Measurements from ENCODE around the gene SNCA. TPM values are rescaled to one million over a fixed set of nuclear protein-coding genes. Genes with fewer than 3 reads are reported as not detected.
A peak's percentile ranks its signal among the peaks of the same experiment; 100 is the strongest.

SNCA gene
- total and polyA plus RNA-seq, 2 donors from 2014 or later: 8.4 to 17.1 TPM

DNA sequence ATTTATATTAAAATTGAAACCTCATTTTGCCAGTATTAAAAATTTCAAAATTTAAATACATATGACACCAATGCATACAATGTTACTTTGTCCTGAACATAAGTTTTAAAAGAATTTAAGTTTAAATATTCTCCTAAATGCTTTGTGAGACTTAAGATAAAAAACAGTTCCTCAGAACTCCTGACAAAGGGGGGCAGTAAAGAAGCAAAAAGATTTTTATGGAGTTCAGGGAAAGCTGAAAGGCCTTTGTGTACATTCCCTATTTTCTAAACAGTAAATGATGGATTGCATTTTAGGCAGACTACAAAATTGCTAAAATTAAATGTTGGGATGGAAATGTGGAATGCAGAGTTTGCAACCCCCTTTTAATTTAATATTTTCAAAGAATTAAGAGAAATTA lies 81.7 kb downstream of the SNCA start:
- FAIRE-seq (no peak), DNase-seq (peak in 1 of 5 donors; percentile 7)
- Histone ChIP-seq H3K9me3 (ENCODE audit: control insufficient read depth in 2 of 3, insufficient read depth in 1 of 3, low read length in 3 of 3) (no peaks in the 10 kb centered on the region), H3K9ac (ENCODE audit: low read length in 3 of 3) (no peak overlapping the region), H3K27ac (ENCODE audit: low read depth in 2 of 2, low read length in 2 of 2) (no peak overlapping the region), H3K36me3 (ENCODE audit: control insufficient read depth in 2 of 3, insufficient read depth in 3 of 3, low read length in 3 of 3) (no peaks in the 10 kb centered on the region), H3K27me3 (ENCODE audit: control insufficient read depth, insufficient read depth, low read length) (no peaks in the 10 kb centered on the region), H3K4me3 (ENCODE audit: low read length in 3 of 3) (no peak overlapping the region), H3K4me1 (ENCODE audit: control insufficient read depth in 2 of 3, insufficient read depth in 2 of 3, low read depth in 1 of 3, low read length in 3 of 3) (peaks cover 4% of the 10 kb centered on the region in 3 donors)
- TF ChIP-seq, protein P1, sequence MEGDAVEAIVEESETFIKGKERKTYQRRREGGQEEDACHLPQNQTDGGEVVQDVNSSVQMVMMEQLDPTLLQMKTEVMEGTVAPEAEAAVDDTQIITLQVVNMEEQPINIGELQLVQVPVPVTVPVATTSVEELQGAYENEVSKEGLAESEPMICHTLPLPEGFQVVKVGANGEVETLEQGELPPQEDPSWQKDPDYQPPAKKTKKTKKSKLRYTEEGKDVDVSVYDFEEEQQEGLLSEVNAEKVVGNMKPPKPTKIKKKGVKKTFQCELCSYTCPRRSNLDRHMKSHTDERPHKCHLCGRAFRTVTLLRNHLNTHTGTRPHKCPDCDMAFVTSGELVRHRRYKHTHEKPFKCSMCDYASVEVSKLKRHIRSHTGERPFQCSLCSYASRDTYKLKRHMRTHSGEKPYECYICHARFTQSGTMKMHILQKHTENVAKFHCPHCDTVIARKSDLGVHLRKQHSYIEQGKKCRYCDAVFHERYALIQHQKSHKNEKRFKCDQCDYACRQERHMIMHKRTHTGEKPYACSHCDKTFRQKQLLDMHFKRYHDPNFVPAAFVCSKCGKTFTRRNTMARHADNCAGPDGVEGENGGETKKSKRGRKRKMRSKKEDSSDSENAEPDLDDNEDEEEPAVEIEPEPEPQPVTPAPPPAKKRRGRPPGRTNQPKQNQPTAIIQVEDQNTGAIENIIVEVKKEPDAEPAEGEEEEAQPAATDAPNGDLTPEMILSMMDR (IDR thresholded peaks at IDR 0.05; ENCODE audit: borderline replicate concordance, extremely low read depth, insufficient read depth): no peak
- intact Hi-C loops (cut with DNase I): no loop called here

DNA sequence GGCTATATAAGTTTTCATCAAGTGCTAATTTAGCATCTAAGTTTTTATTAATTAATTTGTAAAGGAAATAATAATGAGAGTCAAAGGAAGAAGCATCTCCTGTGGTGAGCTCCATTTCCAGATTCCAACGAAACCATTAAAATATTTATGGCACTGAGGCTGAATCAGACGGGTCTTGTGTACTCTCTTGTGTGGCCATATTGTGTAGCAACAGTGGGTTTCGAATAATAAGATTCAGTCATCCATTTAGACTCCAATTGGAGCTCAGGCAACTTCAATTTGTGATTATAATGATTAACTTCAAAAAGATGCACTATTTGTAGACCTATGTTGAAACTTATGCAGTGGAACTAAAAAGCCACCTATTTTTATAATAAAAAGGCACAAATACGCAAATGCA lies 82.4 kb downstream of the SNCA start:
- Histone ChIP-seq H3K27ac (ENCODE audit: low read depth in 2 of 2, low read length in 2 of 2) (no peak overlapping the region), H3K9ac (ENCODE audit: low read length in 3 of 3) (no peak overlapping the region), H3K36me3 (ENCODE audit: control insufficient read depth in 2 of 3, insufficient read depth in 3 of 3, low read length in 3 of 3) (no peaks in the 10 kb centered on the region), H3K27me3 (ENCODE audit: control insufficient read depth, insufficient read depth, low read length) (no peaks in the 10 kb centered on the region), H3K4me1 (ENCODE audit: control insufficient read depth in 2 of 3, insufficient read depth in 2 of 3, low read depth in 1 of 3, low read length in 3 of 3) (peaks cover 4% of the 10 kb centered on the region in 3 donors), H3K9me3 (ENCODE audit: control insufficient read depth in 2 of 3, insufficient read depth in 1 of 3, low read length in 3 of 3) (no peaks in the 10 kb centered on the region), H3K4me3 (ENCODE audit: low read length in 3 of 3) (no peak overlapping the region)
- FAIRE-seq (no peak), DNase-seq (peak in 2 of 5 donors; percentile 20 to 46)
- intact Hi-C loops (cut with DNase I): no loop called here
- TF ChIP-seq, protein P1 (IDR thresholded peaks at IDR 0.05; ENCODE audit: borderline replicate concordance, extremely low read depth, insufficient read depth): no peak

- peak in 2 of 5 donors; percentile 70 to 73 for DNase-seq
- peaks cover 4% of the 10 kb centered on the region in 3 donors for H3K4me1 ChIP-seq (ENCODE audit: control insufficient read depth in 2 of 3, insufficient read depth in 2 of 3, low read depth in 1 of 3, low read length in 3 of 3)
- no peaks in the 10 kb centered on the region for H3K27me3 ChIP-seq (ENCODE audit: control insufficient read depth, insufficient read depth, low read length)
- peak overlapping the region in 1 of 2 donors; percentile 34 for H3K27ac ChIP-seq (ENCODE audit: low read depth in 2 of 2, low read length in 2 of 2)
- TF ChIP-seq, protein P1 (IDR thresholded peaks at IDR 0.05; ENCODE audit: borderline replicate concordance, extremely low read depth, insufficient read depth): no peak
- H3K9ac ChIP-seq (ENCODE audit: low read length in 3 of 3): no peak overlapping the region
- H3K9me3 ChIP-seq (ENCODE audit: control insufficient read depth in 2 of 3, insufficient read depth in 1 of 3, low read length in 3 of 3): no peaks in the 10 kb centered on the region
- peak; percentile 23 for FAIRE-seq
- no peak overlapping the region for H3K4me3 ChIP-seq (ENCODE audit: low read length in 3 of 3)
- H3K36me3 ChIP-seq (ENCODE audit: control insufficient read depth in 2 of 3, insufficient read depth in 3 of 3, low read length in 3 of 3): no peaks in the 10 kb centered on the region
- intact Hi-C loops (cut with DNase I): no loop called here
Observed at GRCh38 chr4:89753601-89754066, 83.3 kb downstream of the SNCA start.
